ENCODE data around the gene METTL21A.

GRCh38 chr2:207614824-207615223, 10.4 kb downstream of the METTL21A start:
- TF ChIP-seq, protein P1, sequence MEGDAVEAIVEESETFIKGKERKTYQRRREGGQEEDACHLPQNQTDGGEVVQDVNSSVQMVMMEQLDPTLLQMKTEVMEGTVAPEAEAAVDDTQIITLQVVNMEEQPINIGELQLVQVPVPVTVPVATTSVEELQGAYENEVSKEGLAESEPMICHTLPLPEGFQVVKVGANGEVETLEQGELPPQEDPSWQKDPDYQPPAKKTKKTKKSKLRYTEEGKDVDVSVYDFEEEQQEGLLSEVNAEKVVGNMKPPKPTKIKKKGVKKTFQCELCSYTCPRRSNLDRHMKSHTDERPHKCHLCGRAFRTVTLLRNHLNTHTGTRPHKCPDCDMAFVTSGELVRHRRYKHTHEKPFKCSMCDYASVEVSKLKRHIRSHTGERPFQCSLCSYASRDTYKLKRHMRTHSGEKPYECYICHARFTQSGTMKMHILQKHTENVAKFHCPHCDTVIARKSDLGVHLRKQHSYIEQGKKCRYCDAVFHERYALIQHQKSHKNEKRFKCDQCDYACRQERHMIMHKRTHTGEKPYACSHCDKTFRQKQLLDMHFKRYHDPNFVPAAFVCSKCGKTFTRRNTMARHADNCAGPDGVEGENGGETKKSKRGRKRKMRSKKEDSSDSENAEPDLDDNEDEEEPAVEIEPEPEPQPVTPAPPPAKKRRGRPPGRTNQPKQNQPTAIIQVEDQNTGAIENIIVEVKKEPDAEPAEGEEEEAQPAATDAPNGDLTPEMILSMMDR (IDR thresholded peaks at IDR 0.05): no peak
- no peak for TF ChIP-seq TCF7L2 (IDR thresholded peaks at IDR 0.05; ENCODE audit: low read depth, low read length)
- TF ChIP-seq, protein P2, sequence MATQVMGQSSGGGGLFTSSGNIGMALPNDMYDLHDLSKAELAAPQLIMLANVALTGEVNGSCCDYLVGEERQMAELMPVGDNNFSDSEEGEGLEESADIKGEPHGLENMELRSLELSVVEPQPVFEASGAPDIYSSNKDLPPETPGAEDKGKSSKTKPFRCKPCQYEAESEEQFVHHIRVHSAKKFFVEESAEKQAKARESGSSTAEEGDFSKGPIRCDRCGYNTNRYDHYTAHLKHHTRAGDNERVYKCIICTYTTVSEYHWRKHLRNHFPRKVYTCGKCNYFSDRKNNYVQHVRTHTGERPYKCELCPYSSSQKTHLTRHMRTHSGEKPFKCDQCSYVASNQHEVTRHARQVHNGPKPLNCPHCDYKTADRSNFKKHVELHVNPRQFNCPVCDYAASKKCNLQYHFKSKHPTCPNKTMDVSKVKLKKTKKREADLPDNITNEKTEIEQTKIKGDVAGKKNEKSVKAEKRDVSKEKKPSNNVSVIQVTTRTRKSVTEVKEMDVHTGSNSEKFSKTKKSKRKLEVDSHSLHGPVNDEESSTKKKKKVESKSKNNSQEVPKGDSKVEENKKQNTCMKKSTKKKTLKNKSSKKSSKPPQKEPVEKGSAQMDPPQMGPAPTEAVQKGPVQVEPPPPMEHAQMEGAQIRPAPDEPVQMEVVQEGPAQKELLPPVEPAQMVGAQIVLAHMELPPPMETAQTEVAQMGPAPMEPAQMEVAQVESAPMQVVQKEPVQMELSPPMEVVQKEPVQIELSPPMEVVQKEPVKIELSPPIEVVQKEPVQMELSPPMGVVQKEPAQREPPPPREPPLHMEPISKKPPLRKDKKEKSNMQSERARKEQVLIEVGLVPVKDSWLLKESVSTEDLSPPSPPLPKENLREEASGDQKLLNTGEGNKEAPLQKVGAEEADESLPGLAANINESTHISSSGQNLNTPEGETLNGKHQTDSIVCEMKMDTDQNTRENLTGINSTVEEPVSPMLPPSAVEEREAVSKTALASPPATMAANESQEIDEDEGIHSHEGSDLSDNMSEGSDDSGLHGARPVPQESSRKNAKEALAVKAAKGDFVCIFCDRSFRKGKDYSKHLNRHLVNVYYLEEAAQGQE (IDR thresholded peaks at IDR 0.05; ENCODE audit: insufficient read depth in 1 of 2, low read depth in 2 of 2, low read length in 1 of 2): no peak
